ENCODE results near the gene PARVB.

Gene PARVB

DNA sequence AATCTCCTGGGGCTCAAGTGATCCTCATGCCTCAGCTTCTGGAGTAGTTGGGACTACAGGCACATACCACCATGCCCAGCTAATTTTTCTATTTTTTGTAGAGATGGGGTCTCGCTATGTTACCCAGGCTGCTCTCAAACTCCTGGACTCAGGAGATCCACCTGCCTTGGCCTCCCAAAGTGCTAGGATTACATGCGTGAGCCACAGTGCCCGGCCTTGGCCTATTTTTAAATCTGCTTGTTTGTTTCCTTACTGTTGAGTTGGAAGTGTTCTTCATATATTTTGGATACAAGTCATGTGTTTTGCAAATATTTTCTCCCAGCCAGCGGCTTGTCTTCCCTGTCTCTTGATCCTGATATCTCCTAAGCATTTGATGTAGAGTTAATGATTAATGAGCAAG, 5.0 kb downstream of the PARVB start (continued):
- TF ChIP-seq, protein P1, sequence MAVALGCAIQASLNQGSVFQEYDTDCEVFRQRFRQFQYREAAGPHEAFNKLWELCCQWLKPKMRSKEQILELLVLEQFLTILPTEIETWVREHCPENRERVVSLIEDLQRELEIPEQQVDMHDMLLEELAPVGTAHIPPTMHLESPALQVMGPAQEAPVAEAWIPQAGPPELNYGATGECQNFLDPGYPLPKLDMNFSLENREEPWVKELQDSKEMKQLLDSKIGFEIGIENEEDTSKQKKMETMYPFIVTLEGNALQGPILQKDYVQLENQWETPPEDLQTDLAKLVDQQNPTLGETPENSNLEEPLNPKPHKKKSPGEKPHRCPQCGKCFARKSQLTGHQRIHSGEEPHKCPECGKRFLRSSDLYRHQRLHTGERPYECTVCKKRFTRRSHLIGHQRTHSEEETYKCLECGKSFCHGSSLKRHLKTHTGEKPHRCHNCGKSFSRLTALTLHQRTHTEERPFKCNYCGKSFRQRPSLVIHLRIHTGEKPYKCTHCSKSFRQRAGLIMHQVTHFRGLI (tag by site-specific recombination; IDR thresholded peaks at IDR 0.05) = no peak

DNA sequence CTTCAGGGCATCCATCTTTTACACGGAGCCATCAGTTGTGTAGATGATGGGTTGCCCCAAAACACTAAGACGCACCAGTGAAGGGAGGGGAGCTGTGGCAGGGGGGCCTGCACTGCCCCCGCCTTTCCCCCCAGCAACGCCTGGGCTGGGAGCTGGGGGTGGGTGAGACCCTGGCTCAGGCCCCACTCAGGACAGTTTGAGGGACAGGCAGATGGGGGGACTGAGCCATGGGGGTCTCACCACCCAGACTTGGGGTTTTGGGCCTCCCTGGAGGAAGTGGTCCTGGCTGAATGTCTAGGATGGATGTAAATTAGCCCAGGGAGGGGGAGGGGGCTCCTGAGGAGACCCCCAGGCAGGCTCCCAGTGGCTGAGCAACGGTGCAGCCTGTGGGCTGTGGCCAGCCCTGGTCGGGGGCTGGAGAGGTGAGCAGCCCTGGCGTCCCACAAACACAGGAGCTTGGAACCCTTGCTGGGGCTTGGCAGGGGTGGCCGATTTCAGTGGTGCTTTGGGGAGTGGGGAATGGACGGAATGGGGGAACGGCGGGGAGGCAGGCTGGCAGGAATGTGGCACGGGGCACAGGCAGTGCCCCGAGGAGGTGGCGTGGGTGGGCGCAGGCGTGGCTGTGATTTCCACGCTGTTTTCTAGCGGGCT, 6.1 kb downstream of the PARVB start:
- H3K4me1 ChIP-seq (ENCODE audit: control insufficient read depth, insufficient read depth, low read length) = no peaks in the 10 kb centered on the region
- ChIA-PET POLR2A (no interaction called here), CTCF (interaction anchor here (0.5 to 1.7 kb wide), 2 partner anchors 37 to 376 kb away, joined by 3 read pairs; no protein-coding TSS in a partner anchor)

DNA sequence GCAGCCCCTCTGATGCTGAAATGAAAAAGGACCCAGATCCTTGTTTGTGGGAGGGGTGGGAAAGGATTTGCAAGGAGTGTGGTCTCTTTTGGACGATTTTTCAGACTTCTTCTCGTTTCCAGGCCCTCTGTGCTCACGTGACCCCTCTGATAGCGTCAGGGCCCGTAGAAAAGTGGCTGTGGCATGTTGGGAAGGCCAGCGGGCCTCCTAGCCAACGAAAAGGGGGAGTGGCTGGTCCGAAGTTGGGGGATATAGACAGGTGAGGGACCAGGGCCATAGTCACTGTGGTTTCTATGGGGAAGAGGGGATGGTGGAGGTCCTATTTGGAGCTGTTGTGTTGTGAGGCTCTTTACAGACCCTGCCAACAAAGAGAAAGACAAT, 6.6 kb downstream of the PARVB start:
- ChIA-PET CTCF (interaction anchor here (1.7 kb wide), 1 partner anchor 38 kb away, joined by 3 read pairs; no protein-coding TSS in a partner anchor), POLR2A (no interaction called here)
- no peak overlapping the region for H3K27ac ChIP-seq (ENCODE audit: extremely low read depth, low read depth, low read length)
- H3K36me3 ChIP-seq (ENCODE audit: control insufficient read depth in 2 of 2, insufficient read depth in 1 of 2, low read length in 2 of 2) = no peaks in the 10 kb centered on the region
- H3K9me3 ChIP-seq (ENCODE audit: control insufficient read depth, insufficient read depth, low read depth, low read length) = no peaks in the 10 kb centered on the region
- H3K4me3 ChIP-seq (ENCODE audit: low read depth, low read length) = no peak overlapping the region
- H3K4me1 ChIP-seq (ENCODE audit: control insufficient read depth, insufficient read depth, low read length) = no peaks in the 10 kb centered on the region
- no peak for TF ChIP-seq ZNF133 (tag by site-specific recombination; IDR thresholded peaks at IDR 0.05)
- no peak for TF ChIP-seq ZNF169 (tag by site-specific recombination; IDR thresholded peaks at IDR 0.05)
- no peak for TF ChIP-seq ZNF843 (tag by site-specific recombination; IDR thresholded peaks at IDR 0.05)
- TF ChIP-seq INSM2 (tag by site-specific recombination; IDR thresholded peaks at IDR 0.05) = no peak
- no peak for TF ChIP-seq ZNF792 (tag by site-specific recombination; IDR thresholded peaks at IDR 0.05)
- no peak for TF ChIP-seq ZNF311 (tag by site-specific recombination; IDR thresholded peaks at IDR 0.05; ENCODE audit: borderline replicate concordance)
- TF ChIP-seq, protein P2, sequence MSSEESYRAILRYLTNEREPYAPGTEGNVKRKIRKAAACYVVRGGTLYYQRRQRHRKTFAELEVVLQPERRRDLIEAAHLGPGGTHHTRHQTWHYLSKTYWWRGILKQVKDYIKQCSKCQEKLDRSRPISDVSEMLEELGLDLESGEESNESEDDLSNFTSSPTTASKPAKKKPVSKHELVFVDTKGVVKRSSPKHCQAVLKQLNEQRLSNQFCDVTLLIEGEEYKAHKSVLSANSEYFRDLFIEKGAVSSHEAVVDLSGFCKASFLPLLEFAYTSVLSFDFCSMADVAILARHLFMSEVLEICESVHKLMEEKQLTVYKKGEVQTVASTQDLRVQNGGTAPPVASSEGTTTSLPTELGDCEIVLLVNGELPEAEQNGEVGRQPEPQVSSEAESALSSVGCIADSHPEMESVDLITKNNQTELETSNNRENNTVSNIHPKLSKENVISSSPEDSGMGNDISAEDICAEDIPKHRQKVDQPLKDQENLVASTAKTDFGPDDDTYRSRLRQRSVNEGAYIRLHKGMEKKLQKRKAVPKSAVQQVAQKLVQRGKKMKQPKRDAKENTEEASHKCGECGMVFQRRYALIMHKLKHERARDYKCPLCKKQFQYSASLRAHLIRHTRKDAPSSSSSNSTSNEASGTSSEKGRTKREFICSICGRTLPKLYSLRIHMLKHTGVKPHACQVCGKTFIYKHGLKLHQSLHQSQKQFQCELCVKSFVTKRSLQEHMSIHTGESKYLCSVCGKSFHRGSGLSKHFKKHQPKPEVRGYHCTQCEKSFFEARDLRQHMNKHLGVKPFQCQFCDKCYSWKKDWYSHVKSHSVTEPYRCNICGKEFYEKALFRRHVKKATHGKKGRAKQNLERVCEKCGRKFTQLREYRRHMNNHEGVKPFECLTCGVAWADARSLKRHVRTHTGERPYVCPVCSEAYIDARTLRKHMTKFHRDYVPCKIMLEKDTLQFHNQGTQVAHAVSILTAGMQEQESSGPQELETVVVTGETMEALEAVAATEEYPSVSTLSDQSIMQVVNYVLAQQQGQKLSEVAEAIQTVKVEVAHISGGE (tag by site-specific recombination; conservative IDR thresholded peaks at IDR 0.05; ENCODE audit: low read depth) = no peak
- TF ChIP-seq, protein P3, sequence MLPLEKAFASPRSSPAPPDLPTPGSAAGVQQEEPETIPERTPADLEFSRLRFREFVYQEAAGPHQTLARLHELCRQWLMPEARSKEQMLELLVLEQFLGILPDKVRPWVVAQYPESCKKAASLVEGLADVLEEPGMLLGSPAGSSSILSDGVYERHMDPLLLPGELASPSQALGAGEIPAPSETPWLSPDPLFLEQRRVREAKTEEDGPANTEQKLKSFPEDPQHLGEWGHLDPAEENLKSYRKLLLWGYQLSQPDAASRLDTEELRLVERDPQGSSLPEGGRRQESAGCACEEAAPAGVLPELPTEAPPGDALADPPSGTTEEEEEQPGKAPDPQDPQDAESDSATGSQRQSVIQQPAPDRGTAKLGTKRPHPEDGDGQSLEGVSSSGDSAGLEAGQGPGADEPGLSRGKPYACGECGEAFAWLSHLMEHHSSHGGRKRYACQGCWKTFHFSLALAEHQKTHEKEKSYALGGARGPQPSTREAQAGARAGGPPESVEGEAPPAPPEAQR (tag by site-specific recombination; IDR thresholded peaks at IDR 0.05) = no peak

More for the DNA sequence above, 6.1 kb downstream of the PARVB start:
- TF ChIP-seq ZNF133 (tag by site-specific recombination; IDR thresholded peaks at IDR 0.05) (no peak), ZBTB1 (tag by site-specific recombination; IDR thresholded peaks at IDR 0.05) (no peak), SP7 (tag by site-specific recombination; IDR thresholded peaks at IDR 0.05) (no peak), ZNF670 (tag by site-specific recombination; IDR thresholded peaks at IDR 0.05; ENCODE audit: low read depth) (no peak), ZNF639 (tag by site-specific recombination; IDR thresholded peaks at IDR 0.05) (no peak)
- TF ChIP-seq, protein P4, sequence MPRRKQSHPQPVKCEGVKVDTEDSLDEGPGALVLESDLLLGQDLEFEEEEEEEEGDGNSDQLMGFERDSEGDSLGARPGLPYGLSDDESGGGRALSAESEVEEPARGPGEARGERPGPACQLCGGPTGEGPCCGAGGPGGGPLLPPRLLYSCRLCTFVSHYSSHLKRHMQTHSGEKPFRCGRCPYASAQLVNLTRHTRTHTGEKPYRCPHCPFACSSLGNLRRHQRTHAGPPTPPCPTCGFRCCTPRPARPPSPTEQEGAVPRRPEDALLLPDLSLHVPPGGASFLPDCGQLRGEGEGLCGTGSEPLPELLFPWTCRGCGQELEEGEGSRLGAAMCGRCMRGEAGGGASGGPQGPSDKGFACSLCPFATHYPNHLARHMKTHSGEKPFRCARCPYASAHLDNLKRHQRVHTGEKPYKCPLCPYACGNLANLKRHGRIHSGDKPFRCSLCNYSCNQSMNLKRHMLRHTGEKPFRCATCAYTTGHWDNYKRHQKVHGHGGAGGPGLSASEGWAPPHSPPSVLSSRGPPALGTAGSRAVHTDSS (tag by site-specific recombination; IDR thresholded peaks at IDR 0.05) = no peak
- TF ChIP-seq, protein P5, sequence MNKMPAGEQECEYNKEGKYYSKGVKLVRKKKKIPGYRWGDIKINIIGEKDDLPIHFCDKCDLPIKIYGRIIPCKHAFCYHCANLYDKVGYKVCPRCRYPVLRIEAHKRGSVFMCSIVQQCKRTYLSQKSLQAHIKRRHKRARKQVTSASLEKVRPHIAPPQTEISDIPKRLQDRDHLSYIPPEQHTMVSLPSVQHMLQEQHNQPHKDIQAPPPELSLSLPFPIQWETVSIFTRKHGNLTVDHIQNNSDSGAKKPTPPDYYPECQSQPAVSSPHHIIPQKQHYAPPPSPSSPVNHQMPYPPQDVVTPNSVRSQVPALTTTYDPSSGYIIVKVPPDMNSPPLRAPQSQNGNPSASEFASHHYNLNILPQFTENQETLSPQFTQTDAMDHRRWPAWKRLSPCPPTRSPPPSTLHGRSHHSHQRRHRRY (tag by site-specific recombination; IDR thresholded peaks at IDR 0.05) = no peak
- TF ChIP-seq, protein P6, sequence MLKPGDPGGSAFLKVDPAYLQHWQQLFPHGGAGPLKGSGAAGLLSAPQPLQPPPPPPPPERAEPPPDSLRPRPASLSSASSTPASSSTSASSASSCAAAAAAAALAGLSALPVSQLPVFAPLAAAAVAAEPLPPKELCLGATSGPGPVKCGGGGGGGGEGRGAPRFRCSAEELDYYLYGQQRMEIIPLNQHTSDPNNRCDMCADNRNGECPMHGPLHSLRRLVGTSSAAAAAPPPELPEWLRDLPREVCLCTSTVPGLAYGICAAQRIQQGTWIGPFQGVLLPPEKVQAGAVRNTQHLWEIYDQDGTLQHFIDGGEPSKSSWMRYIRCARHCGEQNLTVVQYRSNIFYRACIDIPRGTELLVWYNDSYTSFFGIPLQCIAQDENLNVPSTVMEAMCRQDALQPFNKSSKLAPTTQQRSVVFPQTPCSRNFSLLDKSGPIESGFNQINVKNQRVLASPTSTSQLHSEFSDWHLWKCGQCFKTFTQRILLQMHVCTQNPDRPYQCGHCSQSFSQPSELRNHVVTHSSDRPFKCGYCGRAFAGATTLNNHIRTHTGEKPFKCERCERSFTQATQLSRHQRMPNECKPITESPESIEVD (tag by site-specific recombination; IDR thresholded peaks at IDR 0.05) = no peak
- Histone ChIP-seq H3K9me3 (ENCODE audit: control insufficient read depth, insufficient read depth, low read depth, low read length) (no peaks in the 10 kb centered on the region), H3K27ac (ENCODE audit: extremely low read depth, low read depth, low read length) (no peak overlapping the region), H3K4me3 (ENCODE audit: low read depth, low read length) (no peak overlapping the region), H3K36me3 (ENCODE audit: control insufficient read depth in 2 of 2, insufficient read depth in 1 of 2, low read length in 2 of 2) (no peaks in the 10 kb centered on the region)

All from HEK293 (cell line).